22Rv1 (cell line): ENCODE results near the gene SH3D19.

Source experiments
- ZFX ChIP-seq: fragments of 450-650 bp; IDR thresholded peaks from 2 replicates; pipeline ENCODE4 v1.6.1; 2017; ENCODE audit warnings: antibody characterized with exemption, borderline replicate concordance
- TF ChIP-seq, protein P1 (sequence below): fragments of 450-650 bp; IDR thresholded peaks from 2 replicates; pipeline ENCODE4 v1.5.1; 2017; ENCODE audit warnings: mild to moderate bottlenecking

DNA sequence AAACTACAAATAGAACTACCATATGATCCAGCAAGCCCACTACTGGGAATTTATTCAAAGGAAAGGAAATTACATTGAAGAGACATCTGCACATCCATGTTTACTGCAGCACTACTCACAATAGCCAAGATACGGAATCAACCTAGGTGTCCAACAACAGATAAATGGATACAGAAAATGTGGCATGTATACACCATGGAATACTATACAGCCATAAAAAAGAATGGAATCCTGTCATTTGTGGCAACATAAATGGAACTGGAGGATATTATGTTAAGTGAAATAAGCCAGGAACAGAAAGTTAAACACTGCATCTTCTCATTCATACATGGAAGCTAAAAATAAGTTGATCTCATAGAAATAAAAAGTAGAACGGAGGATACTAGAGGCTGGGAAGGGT is 167.9 kb downstream of the SH3D19 start:
- no peak for TF ChIP-seq ZFX
- TF ChIP-seq, protein P1, sequence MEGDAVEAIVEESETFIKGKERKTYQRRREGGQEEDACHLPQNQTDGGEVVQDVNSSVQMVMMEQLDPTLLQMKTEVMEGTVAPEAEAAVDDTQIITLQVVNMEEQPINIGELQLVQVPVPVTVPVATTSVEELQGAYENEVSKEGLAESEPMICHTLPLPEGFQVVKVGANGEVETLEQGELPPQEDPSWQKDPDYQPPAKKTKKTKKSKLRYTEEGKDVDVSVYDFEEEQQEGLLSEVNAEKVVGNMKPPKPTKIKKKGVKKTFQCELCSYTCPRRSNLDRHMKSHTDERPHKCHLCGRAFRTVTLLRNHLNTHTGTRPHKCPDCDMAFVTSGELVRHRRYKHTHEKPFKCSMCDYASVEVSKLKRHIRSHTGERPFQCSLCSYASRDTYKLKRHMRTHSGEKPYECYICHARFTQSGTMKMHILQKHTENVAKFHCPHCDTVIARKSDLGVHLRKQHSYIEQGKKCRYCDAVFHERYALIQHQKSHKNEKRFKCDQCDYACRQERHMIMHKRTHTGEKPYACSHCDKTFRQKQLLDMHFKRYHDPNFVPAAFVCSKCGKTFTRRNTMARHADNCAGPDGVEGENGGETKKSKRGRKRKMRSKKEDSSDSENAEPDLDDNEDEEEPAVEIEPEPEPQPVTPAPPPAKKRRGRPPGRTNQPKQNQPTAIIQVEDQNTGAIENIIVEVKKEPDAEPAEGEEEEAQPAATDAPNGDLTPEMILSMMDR: no peak
